Epidermal melanocyte (primary cell): ENCODE data around the gene SMC5.
"Not testable (repeated sequence)": the region's sequence is repeated elsewhere in the genome, so short reads cannot be mapped to it uniquely, and the experiment has no call there.

Experiments used
- DNase-seq: peaks from one replicate; pipeline ENCODE4 v3.0.0; 2011; ENCODE audit warnings: low spot score; ENCODE audit not compliant: insufficient read length

Gene SMC5

DNA sequence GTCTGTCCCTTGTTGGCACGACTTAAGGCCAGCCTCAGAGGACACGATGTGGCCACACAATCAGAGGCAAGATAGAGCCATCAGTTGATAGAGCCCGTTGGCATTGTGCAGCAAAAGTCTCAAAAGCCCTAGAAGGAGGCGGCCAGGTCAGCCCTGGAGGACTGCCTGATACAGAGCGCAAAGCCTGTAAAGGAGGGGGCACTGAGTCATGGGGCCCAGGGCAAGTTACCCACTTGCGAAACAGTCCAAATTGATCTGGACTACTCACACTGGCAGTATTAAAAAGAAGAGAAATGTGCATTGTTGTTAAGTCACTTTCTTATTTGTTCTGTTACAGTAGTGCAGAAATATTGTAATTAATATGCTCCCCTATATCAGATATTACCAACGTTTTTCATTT is 104.2 kb downstream of the SMC5 start:
- no peak for DNase-seq

DNA sequence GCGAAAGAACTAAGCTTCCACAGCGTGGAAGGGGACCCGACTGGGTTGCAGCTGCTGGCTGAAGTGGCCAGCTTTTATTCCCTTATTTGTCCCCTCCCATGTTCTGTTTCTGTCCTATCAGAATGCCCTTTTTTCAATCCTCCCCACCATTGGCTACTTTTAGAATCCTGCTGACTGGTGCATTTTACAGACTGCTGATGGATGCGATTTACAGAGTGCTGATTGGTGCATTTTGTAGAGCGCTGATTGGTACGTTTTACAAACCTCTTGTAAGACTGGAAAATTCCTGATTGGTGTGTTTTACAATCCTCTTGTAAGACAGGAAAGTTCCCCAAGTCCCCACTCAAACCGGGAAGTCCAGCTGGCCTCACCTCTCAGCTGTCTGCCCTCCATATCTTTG is 105.0 kb downstream of the SMC5 start:
- no peak for DNase-seq

DNA sequence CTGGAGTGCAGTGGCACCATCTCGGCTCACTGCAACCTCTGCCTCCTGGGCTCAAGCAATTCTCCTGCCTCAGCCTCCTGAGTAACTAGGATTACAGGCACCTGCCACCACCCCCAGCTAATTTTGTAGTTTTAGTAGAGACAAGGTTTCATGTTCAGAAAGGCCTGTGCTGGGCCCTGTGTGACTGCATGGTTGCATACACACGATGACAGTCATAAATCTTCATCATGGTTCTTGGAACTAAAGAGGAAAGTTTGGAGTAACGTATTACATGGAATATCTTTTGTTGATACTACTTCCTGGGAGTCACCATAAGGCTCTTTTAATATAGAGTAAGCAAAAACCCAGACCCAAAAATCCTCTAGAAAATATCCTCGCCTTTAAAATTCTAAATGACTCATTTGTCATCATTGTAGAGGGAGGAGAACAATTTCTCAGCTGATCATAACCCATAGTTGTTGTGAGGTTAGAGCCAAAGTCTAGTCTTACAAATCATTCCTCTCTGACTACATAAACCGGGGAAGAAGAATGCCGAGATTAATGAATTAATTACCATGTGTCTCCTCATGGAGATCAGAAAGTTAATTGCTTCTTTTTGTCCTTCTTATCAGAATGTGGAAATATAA is 108.6 kb downstream of the SMC5 start:
- DNase-seq, result no peak

DNA sequence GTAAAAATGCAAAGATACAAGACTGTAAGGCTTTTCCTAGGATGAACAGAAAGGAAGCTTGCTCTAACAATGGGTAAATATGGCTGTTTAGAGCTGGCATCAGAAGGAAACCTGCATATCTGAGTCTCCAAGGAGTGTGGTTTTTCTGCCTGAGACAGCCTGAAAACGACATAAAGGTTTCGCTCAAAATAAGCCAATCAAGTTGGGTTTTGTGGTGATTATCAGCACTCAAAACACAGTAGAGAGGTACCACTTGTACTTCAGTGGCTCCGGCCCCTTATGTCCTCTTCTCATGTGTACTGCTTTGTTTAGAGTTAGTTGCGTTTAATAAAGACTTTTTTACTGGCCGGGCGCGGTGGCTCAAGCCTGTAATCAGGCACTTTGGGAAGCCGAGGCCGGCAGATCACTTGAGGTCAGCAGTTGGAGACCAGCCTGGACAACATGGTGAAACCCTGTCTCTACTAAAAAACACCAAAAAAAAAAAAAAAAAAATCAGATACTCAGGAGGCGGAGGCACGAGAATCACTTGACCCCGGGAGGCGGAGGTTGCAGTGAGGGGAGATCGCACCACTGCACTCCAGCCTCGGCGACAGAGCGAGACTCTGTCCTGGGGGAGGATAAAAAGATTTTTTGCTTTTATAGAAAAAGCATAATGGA is 116.3 kb downstream of the SMC5 start:
- DNase-seq, result no peak

DNA sequence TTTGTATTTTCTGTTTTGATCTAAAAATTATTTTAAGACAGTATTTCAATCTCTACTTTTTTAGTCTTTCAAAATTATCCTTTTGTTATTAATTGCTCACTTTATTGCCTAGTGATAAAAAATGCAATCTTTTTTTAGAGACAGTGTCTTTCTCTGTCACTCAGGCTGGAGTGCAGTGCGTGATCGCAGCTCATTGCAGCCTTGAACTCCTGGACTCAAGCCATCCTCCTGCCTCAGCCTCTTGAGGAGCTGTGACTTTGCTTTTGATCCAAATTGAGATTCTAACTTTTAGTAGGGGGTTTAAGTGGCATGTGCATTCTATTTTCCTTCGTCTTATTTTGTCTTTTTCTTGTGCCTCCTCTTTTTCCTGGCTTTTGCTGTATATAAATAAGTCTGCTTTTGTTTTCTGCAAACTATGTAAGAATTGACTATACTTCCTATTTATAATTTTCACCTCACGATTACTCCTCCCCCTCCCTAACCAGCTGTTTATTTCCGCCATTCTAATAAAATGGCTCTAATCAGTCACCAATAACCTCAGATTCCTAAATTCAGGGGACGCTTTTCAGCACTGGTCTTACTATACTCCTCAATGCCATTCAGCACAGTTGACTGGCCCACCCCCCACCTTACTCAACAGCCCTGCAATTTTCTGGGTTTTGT is 123.4 kb downstream of the SMC5 start:
- no peak for DNase-seq

DNA sequence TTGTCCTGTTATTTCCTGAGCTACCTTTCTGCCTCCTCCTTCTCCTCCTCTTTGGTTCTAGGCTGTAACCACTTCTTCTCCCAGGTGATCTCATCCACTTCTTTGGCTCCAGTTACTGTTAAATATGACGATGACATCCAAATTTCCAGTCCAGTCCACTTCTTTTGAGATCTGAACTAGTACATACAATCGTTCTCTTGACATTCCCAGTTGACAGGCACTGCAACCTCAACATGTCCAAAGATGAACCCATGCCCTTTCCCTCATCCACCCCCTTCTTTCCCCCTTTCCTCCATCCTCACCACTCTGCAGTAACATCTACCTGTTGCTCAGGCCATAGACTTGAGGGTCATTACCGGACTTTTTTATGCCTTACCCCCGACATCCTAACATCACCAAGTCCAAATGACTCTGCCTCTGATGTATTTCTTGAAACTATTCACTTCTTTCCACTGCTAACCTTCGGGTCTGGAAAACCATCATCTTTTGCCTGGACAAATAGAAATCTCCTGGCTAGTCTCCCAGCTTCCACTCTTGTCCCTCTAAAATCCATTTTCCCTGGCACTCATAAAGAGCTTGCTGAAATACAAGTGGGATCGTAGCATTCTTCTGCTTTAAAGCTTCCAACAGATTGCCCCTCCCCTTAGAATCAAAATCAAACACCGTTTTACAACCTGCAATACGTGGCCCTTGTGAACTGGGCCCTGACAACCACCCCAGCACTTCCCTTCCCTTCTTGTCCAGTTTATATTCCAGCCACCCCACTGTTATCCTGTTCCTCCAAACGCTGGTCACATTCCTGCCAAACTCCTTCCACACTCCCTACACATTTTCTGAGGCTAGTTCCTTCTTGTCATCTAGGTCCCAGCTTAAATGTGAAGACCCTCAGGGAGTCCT is 124.2 kb downstream of the SMC5 start:
- no peak for DNase-seq

DNA sequence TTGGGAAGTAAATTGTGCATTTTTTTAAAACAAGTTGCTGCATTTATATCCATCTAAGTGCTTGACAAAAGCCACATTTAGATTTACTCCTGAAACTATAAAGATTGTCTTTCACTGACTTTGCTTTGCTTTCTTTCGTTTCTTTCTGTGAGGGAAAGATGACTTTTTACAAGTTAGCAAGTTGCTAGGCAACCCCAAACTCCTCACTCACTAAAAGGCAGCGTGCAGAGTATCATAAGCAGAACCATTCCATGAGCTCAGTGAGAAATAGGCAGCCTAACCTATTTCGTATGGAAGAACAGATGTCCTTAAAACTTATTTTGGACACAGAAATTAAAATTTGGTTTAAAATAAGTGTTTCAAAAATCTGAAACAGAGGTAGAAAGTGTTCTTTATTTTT is 126.6 kb downstream of the SMC5 start:
- no peak for DNase-seq

DNA sequence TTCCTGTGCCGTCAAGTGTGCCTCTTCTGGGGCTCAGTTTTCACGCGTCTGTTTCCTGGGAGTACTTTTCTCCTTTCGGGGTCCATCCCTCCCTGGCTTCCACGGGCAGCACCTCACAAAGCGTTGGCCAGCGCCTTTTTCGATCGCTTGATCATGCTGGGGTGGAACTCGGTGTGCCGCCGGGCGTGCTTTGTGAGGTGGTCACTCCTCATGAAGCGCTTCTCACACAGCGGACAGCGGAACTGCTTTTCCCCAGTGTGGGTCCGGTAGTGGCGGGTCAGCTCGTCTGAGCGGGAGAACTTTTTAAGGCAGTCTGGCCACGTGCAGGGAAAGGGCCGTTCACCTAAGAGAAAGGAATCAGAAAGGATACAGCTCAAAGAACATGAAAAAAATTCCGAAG is 128.9 kb downstream of the SMC5 start:
- DNase-seq, result no peak

DNA sequence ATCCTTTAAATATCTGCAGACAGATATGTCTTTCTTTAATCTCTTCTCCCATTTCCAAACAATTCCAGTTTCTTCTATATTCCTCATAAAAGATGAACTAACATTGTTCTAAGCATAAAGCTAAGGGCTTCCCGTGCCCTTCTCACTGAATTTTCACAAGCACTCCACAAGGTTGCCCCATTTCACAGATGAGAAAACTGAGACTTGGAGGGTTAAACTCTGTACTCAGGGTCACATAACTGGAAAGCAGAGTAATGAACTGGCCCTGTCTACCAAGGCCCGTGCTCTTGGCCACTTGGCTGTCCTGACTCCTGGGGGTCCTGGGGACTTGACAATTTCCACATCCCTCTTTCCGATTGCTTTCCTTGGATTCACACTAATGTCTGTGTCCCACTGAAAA is 130.4 kb downstream of the SMC5 start:
- no peak for DNase-seq

DNA sequence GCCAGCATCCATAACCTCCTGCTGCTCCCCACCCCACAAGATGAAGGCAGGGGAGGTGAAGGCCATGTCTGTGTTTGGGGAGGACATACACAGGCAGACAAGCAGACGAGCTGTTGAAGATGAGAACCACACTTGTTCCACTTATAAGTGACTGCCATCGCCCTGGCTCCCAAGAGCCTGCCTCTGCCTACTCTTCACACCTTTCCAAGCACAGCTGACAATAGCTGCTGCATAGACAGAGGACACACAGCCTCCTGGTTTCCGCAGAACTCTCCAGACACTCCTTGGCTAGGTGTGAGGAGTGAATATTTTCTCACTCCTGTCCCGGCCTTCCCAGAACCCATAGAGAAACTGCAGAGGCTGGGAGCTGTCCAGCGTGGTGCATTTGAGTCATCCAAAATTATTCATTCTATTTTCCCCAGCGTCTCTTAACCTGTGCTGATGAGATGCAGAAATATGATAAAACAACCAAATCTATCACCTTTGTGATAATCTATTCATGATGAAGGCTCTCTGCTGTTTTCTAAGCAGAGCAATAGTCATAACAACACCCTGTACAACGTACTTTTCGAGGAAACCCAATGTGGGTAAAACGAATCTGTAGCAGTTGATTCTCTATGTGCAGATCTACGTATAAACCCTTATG is 131.0 kb downstream of the SMC5 start:
- DNase-seq, result no peak

DNA sequence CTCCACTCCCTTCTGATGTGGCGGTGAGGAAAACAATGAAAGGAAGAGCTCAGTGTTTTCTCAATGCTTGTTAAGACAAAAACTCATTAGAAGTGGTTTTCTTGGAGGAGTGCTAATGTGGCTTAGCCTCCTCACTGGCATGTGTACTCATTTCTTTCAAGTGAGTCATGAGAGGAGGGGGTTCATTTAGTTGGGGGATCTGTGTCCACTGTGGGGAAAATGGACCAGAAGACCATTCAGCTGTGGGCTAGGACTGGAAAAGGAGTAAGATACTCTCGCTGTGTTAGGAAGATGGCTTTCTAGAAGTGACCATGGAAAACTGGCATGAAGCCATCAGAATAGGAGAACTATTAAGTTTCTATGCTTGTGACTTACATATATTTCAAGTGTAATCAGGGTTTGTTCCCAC is 132.2 kb downstream of the SMC5 start:
- no peak for DNase-seq

DNA sequence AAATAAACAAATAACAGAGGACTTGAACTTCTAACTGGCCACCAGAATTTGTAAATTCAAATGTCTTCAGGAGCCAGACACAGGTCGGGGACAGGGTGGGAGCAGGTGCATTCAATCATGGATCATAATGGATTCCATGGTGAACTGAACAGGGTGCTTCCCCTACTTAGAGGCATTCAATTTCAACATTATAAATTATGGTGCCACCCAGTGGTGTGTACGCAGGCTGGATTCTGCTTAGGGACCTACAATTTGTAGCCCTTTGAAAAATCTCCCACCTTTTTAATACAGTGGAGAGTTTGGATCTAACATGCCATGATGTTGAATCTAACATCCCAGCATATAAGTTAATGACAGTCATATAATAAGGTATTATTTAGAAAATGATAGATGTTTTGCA is 133.4 kb downstream of the SMC5 start:
- DNase-seq, result no peak

DNA sequence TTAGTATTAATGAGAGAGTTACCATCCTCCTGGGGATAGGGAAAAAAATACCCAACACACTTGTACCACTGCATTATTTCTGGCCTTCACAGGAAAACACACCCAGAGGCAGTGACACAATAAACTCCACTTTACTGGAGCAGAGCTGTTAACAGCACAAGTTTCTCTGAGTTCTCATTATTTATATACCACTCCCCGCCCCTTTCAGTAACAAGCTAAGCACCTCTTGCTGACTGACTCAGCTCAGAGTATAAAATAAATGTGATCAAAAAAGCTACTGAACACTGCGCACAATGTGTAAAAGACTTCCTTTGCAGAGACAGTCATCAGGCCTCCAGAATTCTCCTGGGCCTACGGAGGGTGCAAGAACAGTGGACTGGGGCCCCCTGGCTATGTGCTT is 134.1 kb downstream of the SMC5 start:
- DNase-seq, result no peak

DNA sequence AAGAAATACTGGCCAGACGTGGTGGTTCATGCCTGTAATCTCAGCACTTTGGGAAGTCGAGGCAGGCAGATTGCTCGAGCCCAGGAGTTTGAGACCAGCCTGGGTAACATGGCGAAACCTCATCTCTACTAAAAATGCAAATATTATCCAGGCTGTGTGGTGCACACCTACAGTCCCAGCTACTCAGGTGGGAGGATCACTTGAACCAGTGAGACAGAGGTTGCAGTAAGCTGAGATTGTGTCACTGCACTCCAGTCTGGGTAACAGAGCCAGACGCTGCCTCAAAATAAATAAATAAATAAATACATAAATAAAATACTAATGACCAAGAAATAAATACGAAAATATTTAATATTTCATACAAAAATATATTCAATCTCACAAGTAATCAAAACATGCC is 136.9 kb downstream of the SMC5 start:
- DNase-seq, result no peak

DNA sequence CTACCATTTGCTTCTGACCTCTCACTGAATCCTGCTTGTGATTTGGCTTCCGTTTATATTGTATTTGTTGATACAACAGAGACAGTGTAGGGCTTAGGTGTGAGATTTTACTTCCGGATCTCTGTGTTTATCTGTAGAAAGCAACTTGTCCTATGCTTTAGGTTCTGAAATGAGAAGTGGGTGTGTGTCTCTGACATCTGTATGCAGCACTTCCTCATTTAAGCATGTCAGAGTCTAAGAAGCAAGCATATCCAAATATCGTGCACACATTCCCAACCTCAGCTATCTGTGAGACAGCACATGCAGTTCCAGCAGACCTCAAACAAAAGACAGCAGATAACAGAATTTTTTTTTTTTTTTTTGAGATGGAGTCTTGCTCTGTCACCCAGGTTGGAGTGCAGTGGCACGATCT is 139.4 kb downstream of the SMC5 start:
- no peak for DNase-seq

DNA sequence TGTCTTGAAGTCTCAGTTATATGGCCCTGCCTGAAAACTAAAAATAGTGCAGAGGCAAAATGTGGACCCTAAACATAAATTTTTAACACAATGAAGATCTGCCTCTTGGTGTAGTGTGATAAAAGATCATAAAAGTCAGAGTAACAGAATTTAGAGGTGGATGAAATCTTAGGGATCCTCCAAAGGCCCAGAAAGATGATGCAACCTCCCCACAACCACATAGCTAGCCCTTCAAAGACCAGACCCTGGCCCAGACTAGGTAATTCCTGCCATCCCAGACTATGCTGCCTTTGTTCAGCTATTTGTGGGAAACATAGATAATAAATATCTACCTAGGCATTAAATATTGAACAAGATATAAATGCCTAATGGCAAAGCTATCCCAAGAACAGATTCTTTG is 140.4 kb downstream of the SMC5 start:
- DNase-seq, result no peak

DNA sequence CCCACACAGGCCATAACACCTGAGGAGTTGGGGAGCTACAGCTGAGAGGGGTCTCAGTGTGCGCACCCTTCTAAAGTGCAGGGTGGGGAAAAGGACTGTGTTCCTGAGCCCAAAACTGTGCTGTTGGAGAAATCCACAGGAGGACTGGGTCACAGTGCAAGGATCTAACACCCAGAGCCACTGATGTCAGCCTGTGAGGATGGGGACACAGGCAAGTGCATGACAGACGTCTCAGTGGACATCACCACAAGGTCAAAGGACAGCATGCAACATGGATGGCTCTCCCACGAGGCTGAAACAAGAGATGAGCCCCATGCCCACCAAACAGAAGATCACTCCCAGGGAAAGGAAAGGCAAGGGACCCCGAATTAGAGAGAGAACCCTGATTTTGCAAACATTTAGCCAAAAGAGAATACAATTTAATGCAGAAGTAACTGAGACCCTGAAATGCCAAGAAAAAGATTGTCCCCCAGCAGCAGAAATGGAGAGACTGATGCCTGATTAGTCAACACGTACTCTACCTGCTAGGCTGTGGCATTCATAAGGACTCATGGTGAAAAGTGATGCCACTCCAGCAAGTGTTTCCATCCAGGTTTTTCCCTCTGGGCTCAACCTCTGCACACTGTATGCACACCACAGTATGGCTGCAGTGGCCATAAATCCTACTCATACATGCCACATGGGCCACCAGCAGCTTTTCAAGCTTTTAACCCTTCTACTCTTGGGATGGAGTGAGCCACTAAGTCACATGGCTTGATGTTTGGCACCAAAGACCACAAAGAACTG is 141.5 kb downstream of the SMC5 start:
- no peak for DNase-seq

DNA sequence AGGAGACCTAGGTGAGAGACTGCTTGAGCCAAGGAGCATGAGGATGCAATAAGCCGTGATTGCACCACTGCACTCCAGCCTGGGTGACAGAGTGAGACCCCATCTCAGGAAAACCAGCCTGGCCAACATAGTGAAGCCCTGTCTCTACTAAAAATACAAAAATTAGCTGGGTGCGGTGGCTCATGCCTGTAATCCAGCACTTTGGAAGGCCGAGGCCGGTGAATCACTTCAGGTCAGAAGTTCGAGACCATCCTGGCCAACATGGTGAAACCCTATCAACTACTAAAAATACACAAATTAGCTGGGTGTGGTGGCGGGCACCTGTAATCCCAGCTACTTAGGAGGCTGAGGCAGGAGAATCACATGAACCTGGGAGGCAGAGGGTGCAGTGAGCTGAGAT is 142.5 kb downstream of the SMC5 start:
- not testable (repeated sequence) for DNase-seq

DNA sequence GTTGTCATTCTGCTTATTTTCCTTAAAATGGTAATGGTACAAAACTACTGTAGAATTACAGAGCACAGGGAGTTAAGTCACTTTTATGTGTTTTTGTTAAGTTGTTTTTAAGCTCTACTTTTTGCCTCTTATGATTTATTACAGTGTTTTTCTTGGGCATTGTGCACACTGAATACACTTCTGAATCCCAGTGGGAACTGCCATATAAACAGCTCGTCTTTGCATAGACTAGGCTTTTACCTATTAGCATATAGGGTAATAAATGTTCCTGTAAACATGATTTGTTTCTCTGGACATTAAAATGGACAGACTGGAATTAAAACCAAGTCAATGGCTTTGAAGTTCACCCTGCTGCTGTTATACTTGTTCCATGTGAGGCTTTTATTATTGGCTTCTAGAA is 143.4 kb downstream of the SMC5 start:
- no peak for DNase-seq

DNA sequence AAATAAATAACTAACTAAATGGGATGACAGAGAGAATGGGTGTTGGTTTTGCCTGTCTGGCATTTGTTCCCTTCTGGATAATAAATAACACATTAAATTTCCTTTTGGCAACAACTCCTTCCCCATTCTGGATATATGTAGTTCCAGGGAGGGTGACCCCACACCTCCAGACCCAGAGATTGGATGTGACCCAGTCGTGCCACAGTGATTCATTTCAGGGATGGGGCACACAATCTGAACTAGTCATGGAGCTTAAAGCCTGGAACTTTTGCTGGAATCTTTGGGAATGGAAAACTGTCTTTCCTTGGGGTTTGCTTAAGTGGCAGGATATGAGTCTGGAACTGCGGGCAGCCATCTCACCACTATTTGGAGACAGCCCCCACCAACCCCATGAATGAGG is 144.4 kb downstream of the SMC5 start:
- no peak for DNase-seq

DNA sequence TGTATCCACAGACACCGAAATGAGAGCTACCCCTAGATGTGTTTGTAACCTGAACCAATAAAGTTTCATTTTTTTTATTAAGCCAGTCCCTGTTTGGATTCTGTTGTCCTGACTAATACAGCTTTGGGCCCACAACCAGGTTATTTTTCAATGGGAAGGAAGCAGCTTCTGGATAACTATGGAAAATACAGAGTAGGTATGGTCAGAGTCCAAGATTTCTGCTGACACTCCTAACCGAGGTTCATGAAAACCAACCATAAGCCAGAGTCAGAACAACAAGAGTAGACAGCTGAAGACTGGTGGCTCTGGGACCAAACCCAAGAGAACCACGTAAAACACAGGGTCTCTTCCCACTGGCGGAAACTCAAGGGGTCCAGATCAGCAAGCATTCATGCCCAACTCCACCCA is 144.8 kb downstream of the SMC5 start:
- DNase-seq, result no peak
